Panc1 (cell line): Measurements from ENCODE around the gene OGFOD3. TPM values are rescaled to one million over a fixed set of nuclear protein-coding genes. Genes with fewer than 3 reads are reported as not detected.

Source experiments
- ATAC-seq: fragments of 200-7000 bp; cut with Tn5 transposase; 2 replicates; pipeline ENCODE4 v1.9.1; 2020; ENCODE audit warnings: mild to moderate bottlenecking, moderate library complexity
- BruUV-seq: library from RNA; stranded (reverse); fragments of 400-500 nt; replicated peaks from 2 replicates; lab custom pipeline; 2021; lab: Mats Ljungman, UMichigan
- CTCF ChIA-PET: fragments of 300-600 bp; sonication (Branson Sonifier 250); formaldehyde crosslinking; loops from one replicate; lab custom pipeline; 2022; ENCODE audit warnings: antibody characterized with exemption; lab: Charles Lee
- POLR2A ChIA-PET: fragments of 300-600 bp; sonication (Branson Sonifier 250); formaldehyde crosslinking; loops from one replicate; lab custom pipeline; 2022; ENCODE audit warnings: antibody characterized with exemption; lab: Charles Lee
- DNase-seq: peaks from one replicate; pipeline ENCODE4 v3.0.0-alpha.2; 2010; ENCODE audit warnings: low read depth, low spot score
- H3K27ac ChIP-seq: 2 replicates; pipeline ENCODE4 v1.5.1; 2011; ENCODE audit warnings: mild to moderate bottlenecking, low read length, inconsistent platforms
- H3K27me3 ChIP-seq: fragments of 200-500 bp; sonication (Bioruptor generic); 2 replicates; pipeline ENCODE4 v1.6.0; 2014; ENCODE audit warnings: low read length, inconsistent platforms; ENCODE audit not compliant: control insufficient read depth, insufficient read depth
- H3K36me3 ChIP-seq: fragments of 200-500 bp; sonication (Bioruptor generic); 2 replicates; pipeline ENCODE4 v1.5.1; 2014; ENCODE audit warnings: inconsistent platforms, mild to moderate bottlenecking, low read length, moderate library complexity; ENCODE audit not compliant: control insufficient read depth, insufficient read depth
- H3K4me1 ChIP-seq: 2 replicates; pipeline ENCODE4 v1.5.1; 2011; ENCODE audit warnings: inconsistent platforms, mild to moderate bottlenecking, low read length, moderate library complexity; ENCODE audit not compliant: control insufficient read depth, insufficient read depth
- H3K4me3 ChIP-seq, 2 experiments: 2 replicates each; pipeline ENCODE4 v1.5.1; 2011 to 2012; ENCODE audit warnings: low read depth in 2 of 2, low read length in 2 of 2, mild to moderate bottlenecking in 2 of 2, inconsistent platforms in 1 of 2, moderate library complexity in 1 of 2
- H3K9me3 ChIP-seq: fragments of 200-500 bp; sonication (Bioruptor generic); 2 replicates; pipeline ENCODE4 v1.5.1; 2014; ENCODE audit warnings: low read depth, mild to moderate bottlenecking, inconsistent platforms, low read length, moderate library complexity; ENCODE audit not compliant: control insufficient read depth, insufficient read depth
- POLR2AphosphoS5 ChIP-seq: IDR thresholded peaks from 2 replicates; pipeline ENCODE4 v1.6.1; 2012; ENCODE audit warnings: mild to moderate bottlenecking, low read depth, low read length, moderate library complexity
- SIN3A ChIP-seq: IDR thresholded peaks from 2 replicates; pipeline ENCODE4 v1.6.1; 2012; ENCODE audit warnings: low read depth, mild to moderate bottlenecking, low read length, moderate library complexity, borderline replicate concordance; ENCODE audit not compliant: insufficient read depth
- TCF7L2 ChIP-seq: IDR thresholded peaks from 2 replicates; pipeline ENCODE4 v1.6.1; 2011; ENCODE audit warnings: mild to moderate bottlenecking, low read depth, low read length, inconsistent platforms
- in situ Hi-C: cut with HindIII; loops from 2 replicates; pipeline ENCODE4 v1.10.0; 2016; ENCODE audit warnings: low sequenced_read_pairs, low pct_unique_long_range_greater_than_20kb
- intact Hi-C: fragments of 100-400 bp; cut with micrococcal nuclease; formaldehyde crosslinking; loops from one replicate; pipeline ENCODE4 v1.10.0; 2022; ENCODE audit not compliant: unreplicated experiment
- total RNA-seq: library from RNA; stranded (reverse); gene quantifications from one replicate; pipeline ENCODE4 v1.2.1, GENCODE V29; 2021; ENCODE audit not compliant: unreplicated experiment
- TF ChIP-seq, protein P1 (sequence below): fragments of 450-650 bp; IDR thresholded peaks from 2 replicates; pipeline ENCODE4 v1.5.1; 2017; ENCODE audit warnings: mild to moderate bottlenecking
- TF ChIP-seq, protein P2 (sequence below), 2 experiments: IDR thresholded peaks; 2 replicates each; pipeline ENCODE4 v1.6.1; 2011 to 2012; ENCODE audit warnings: low read depth in 2 of 2, control low read depth in 1 of 2, low read length in 1 of 2, mild to moderate bottlenecking in 1 of 2, moderate library complexity in 1 of 2; ENCODE audit not compliant: insufficient read depth in 1 of 2

OGFOD3 gene
- total RNA-seq, 1 experiment from 2014 or later: 53.9 TPM

DNA sequence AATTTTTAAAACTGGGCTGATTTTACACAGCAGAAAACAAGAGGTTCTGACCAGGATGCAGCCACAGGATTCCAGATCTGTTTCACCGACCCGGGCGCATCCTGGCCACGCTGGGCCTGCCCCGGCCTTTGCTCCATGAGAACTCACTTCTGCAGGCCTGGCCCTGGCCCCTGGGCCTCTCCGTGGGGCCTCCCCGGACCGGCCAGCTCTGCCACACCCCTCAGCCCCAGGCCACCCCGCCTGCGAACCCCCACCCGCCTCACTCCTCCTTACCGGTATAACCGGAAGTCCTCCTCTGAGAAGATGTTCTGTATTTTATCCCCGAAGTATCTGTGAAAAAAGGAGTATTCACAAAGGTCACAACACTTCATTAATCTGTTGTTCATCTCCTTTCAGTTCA lies 13.3 kb downstream of the OGFOD3 start:
- H3K27me3 ChIP-seq: no peaks in the 10 kb centered on the region
- no peaks in the 10 kb centered on the region for H3K9me3 ChIP-seq
- DNase-seq (no peak), ATAC-seq (no peak)
- CTCF ChIA-PET: no interaction called here
- H3K4me1 ChIP-seq: no peaks in the 10 kb centered on the region
- no TSS peak for BruUV-seq
- no peaks in the 10 kb centered on the region for H3K36me3 ChIP-seq
- TF ChIP-seq, protein P1, sequence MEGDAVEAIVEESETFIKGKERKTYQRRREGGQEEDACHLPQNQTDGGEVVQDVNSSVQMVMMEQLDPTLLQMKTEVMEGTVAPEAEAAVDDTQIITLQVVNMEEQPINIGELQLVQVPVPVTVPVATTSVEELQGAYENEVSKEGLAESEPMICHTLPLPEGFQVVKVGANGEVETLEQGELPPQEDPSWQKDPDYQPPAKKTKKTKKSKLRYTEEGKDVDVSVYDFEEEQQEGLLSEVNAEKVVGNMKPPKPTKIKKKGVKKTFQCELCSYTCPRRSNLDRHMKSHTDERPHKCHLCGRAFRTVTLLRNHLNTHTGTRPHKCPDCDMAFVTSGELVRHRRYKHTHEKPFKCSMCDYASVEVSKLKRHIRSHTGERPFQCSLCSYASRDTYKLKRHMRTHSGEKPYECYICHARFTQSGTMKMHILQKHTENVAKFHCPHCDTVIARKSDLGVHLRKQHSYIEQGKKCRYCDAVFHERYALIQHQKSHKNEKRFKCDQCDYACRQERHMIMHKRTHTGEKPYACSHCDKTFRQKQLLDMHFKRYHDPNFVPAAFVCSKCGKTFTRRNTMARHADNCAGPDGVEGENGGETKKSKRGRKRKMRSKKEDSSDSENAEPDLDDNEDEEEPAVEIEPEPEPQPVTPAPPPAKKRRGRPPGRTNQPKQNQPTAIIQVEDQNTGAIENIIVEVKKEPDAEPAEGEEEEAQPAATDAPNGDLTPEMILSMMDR: no peak
- TF ChIP-seq TCF7L2 (no peak), POLR2AphosphoS5 (no peak), SIN3A (no peak)
- TF ChIP-seq, protein P2, sequence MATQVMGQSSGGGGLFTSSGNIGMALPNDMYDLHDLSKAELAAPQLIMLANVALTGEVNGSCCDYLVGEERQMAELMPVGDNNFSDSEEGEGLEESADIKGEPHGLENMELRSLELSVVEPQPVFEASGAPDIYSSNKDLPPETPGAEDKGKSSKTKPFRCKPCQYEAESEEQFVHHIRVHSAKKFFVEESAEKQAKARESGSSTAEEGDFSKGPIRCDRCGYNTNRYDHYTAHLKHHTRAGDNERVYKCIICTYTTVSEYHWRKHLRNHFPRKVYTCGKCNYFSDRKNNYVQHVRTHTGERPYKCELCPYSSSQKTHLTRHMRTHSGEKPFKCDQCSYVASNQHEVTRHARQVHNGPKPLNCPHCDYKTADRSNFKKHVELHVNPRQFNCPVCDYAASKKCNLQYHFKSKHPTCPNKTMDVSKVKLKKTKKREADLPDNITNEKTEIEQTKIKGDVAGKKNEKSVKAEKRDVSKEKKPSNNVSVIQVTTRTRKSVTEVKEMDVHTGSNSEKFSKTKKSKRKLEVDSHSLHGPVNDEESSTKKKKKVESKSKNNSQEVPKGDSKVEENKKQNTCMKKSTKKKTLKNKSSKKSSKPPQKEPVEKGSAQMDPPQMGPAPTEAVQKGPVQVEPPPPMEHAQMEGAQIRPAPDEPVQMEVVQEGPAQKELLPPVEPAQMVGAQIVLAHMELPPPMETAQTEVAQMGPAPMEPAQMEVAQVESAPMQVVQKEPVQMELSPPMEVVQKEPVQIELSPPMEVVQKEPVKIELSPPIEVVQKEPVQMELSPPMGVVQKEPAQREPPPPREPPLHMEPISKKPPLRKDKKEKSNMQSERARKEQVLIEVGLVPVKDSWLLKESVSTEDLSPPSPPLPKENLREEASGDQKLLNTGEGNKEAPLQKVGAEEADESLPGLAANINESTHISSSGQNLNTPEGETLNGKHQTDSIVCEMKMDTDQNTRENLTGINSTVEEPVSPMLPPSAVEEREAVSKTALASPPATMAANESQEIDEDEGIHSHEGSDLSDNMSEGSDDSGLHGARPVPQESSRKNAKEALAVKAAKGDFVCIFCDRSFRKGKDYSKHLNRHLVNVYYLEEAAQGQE (IDR thresholded peaks at IDR 0.05; ENCODE audit: insufficient read depth in 1 of 2, low read depth in 2 of 2, low read length in 1 of 2): no peak
- no peak overlapping the region for H3K27ac ChIP-seq
- no peak overlapping the region for H3K4me3 ChIP-seq
- intact Hi-C loops: no loop called here
- in situ Hi-C loops: no loop called here
- POLR2A ChIA-PET: no interaction called here

DNA sequence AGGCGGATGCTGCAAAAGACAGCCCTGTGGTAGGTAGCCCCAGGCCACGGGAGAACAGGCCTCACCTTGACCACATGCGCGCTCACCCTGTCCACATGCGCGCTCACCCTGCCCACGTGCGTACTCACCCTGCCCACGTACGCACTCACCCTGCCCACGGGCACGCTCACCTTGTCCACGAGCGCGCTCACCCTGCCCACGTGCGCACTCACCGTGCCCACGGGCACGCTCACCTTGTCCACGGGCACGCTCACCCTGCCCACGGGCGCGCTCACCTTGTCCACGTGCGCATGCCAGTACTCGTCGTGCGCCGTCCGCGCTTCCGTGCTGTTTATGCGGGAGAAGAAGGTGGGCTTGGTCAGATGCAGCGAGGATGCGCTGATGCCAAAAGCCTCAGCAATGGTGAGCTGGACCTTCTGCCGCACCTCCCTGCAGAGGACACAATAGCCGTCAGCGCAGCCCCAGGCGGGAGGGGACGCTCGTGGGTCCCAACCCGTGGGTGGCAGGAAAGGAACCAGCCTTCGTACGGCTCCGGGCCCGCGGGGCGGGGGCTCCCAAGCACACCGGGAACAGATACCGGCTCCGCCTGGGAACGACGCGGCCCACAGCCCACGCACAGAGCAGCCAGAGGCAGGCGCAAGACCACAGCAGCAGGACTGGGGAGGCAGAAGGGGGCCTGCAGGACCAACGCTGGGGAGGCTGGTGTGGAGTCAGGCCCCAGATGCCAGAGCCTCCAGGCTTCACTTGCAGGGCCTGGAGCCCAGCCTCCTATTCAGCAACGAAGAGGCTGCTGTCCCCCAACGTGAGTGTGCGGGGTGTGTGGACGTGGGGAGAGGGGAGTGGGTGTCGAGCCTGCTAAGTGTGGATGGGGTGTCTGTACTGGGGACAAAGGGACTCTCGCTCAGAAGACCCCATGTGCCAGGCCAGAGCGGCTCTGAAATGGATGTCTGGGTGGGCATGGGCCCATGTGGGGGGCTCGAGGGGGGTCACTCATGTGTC lies 14.4 kb downstream of the OGFOD3 start:
- DNase-seq: no peak
- H3K27me3 ChIP-seq: no peaks in the 10 kb centered on the region
- no peak for ATAC-seq
- H3K9me3 ChIP-seq: no peaks in the 10 kb centered on the region
- intact Hi-C loops: no loop called here
- H3K4me1 ChIP-seq: no peaks in the 10 kb centered on the region
- no TSS peak for BruUV-seq
- H3K27ac ChIP-seq: no peak overlapping the region
- in situ Hi-C loops: no loop called here
- ChIA-PET CTCF (no interaction called here), POLR2A (no interaction called here)
- TF ChIP-seq POLR2AphosphoS5 (no peak), SIN3A (no peak)
- TF ChIP-seq, protein P2 (IDR thresholded peaks at IDR 0.05; ENCODE audit: insufficient read depth in 1 of 2, low read depth in 2 of 2, low read length in 1 of 2): no peak
- H3K4me3 ChIP-seq: no peak overlapping the region
- no peaks in the 10 kb centered on the region for H3K36me3 ChIP-seq
